ENCODE data around the gene MYRIP. TPM values are rescaled to one million over a fixed set of nuclear protein-coding genes. Genes with fewer than 3 reads are reported as not detected.

The MYRIP gene
- total RNA-seq, 4 donors from 2014 or later = 3.5 to 31.1 (median 12.1) TPM

DNA sequence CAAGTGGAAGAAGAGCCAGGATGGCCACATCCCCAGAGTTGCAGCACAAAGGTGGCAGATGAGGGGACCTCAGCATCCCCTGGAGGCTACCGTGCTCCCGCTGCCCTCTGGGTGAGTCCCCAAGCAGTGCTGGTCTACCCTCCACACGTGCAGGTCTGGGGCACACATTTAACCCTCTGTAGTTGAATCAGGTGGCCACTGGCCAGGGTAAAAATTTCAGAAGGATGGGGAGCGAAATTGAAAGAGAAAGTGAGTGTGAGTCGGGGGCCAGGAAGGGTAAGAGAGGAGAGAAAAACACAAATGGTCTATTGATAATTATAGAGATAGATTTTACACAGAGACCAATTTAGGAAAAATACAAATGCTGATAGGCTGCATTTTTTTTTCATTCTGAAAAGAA lies 360.6 kb downstream of the MYRIP start:
- intact Hi-C loops (cut with DNase I; ENCODE audit: low total_unique reads) = no loop called here
- TF ChIP-seq POLR2A (IDR thresholded peaks at IDR 0.05) = no peak
- TF ChIP-seq, protein P1, sequence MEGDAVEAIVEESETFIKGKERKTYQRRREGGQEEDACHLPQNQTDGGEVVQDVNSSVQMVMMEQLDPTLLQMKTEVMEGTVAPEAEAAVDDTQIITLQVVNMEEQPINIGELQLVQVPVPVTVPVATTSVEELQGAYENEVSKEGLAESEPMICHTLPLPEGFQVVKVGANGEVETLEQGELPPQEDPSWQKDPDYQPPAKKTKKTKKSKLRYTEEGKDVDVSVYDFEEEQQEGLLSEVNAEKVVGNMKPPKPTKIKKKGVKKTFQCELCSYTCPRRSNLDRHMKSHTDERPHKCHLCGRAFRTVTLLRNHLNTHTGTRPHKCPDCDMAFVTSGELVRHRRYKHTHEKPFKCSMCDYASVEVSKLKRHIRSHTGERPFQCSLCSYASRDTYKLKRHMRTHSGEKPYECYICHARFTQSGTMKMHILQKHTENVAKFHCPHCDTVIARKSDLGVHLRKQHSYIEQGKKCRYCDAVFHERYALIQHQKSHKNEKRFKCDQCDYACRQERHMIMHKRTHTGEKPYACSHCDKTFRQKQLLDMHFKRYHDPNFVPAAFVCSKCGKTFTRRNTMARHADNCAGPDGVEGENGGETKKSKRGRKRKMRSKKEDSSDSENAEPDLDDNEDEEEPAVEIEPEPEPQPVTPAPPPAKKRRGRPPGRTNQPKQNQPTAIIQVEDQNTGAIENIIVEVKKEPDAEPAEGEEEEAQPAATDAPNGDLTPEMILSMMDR (IDR thresholded peaks at IDR 0.05) = no peak
- Histone ChIP-seq H3K27ac (no peak overlapping the region), H3K4me1 (no peaks in the 10 kb centered on the region), H3K36me3 (no peaks in the 10 kb centered on the region), H3K4me3 (no peak overlapping the region), H3K9me3 (no peaks in the 10 kb centered on the region), H3K27me3 (no peaks in the 10 kb centered on the region)
- no peak for DNase-seq

DNA sequence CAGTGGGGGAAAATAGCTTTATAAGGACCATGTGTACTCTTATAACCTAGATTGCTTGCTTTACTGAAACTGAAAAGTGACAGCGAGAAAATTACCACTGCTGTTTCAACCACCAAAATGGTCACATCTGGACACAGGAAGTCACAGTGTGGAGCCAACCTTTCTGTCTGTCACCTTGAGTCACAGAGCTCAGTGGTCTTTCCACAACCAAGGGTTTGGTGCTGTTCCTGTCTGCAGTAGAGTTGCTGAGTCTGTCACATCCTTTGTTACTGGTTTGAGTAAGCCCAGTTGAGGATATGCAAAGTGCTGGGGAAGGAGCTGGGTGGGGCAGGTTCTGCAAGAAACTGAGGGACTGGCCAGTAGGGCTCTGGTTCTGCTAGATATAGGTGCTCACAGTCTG lies 361.0 kb downstream of the MYRIP start:
- Histone ChIP-seq H3K9me3 (no peaks in the 10 kb centered on the region), H3K4me3 (no peak overlapping the region), H3K27ac (no peak overlapping the region), H3K36me3 (no peaks in the 10 kb centered on the region), H3K27me3 (no peaks in the 10 kb centered on the region), H3K4me1 (no peaks in the 10 kb centered on the region)
- intact Hi-C loops (cut with DNase I; ENCODE audit: low total_unique reads) = no loop called here
- no peak for DNase-seq
- TF ChIP-seq, protein P1 (IDR thresholded peaks at IDR 0.05) = no peak
- no peak for TF ChIP-seq POLR2A (IDR thresholded peaks at IDR 0.05)

DNA sequence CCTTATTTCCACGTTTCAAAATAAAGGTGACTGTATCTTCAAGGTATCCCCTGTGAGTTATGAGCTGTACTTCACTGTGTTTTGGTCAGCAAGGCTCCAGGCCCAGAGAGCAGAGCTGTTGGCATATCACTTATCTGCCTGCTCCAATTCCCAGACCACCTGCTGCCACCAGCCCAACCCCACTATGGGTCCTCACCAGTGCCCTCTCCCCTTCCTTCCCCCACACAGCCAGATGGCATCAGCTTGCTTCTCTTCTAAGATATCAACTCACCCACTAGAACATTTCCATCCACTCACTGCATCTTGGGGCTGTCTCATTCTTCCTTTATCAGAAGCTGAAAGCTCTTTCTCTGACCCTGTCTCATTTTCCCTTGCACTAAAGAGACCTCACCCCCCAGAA lies 363.2 kb downstream of the MYRIP start:
- intact Hi-C loops (cut with DNase I; ENCODE audit: low total_unique reads) = no loop called here
- H3K27me3 ChIP-seq = no peaks in the 10 kb centered on the region
- no peak for DNase-seq
- H3K4me1 ChIP-seq = no peaks in the 10 kb centered on the region
- no peak overlapping the region for H3K4me3 ChIP-seq
- no peak overlapping the region for H3K27ac ChIP-seq
- no peaks in the 10 kb centered on the region for H3K36me3 ChIP-seq
- TF ChIP-seq, protein P1 (IDR thresholded peaks at IDR 0.05) = no peak
- no peak for TF ChIP-seq POLR2A (IDR thresholded peaks at IDR 0.05)
- no peaks in the 10 kb centered on the region for H3K9me3 ChIP-seq

DNA sequence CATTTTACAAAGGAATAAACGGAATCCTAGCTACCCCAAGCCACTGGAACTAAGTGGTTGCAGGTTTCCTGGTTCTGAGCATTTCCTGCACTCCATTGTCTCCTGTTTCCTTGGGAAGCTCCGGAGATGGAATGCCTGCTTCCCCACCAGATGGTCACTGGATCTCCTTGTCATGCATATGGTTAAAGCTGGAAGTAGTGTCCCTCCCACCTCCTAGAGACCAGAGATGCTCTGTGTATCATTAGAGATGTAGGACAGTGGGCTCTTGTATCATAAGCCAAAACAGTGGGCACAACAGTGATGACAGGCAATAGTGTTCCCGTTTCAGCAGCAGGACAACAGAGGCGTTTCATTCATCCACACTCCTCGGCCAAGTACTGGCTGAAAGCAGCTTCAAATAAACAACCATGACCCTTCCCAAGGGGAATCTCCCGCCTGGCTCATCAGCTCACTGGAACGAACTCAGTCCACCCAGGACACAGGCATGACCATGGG lies 363.9 kb downstream of the MYRIP start:
- Histone ChIP-seq H3K9me3 (no peaks in the 10 kb centered on the region), H3K27me3 (no peaks in the 10 kb centered on the region), H3K4me1 (no peaks in the 10 kb centered on the region), H3K4me3 (no peak overlapping the region), H3K36me3 (no peaks in the 10 kb centered on the region), H3K27ac (no peak overlapping the region)
- intact Hi-C loops (cut with DNase I; ENCODE audit: low total_unique reads) = no loop called here
- TF ChIP-seq, protein P1 (IDR thresholded peaks at IDR 0.05) = no peak
- no peak for TF ChIP-seq POLR2A (IDR thresholded peaks at IDR 0.05)
- no peak for DNase-seq

DNA sequence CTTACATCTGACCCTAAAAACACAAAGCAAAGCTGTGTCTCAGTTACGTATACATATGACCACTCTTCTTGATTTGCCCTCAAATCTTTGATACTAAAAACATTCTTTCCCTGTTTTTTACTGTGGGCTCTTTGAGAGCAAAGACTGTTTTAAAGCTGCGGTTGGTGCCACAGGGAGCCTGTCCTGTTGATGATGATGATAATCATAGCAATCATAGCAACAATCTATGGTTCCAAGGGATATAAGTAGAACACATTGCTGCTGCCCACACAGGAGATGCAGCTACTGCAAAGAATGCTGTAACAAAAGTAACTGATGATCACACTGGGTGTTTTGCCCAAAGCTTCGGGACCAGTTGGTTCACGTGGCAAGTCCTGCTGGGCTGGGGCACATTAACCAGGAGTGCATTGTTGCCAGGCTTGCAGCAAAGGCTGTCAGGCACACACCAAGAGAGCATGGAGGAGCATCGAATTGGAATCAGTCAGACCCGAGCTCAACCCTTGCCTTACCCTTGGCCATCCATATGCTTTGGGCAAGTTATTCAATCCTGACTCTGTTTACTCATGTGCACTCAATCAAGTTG lies 368.7 kb downstream of the MYRIP start:
- Histone ChIP-seq H3K4me3 (no peak overlapping the region), H3K9me3 (no peaks in the 10 kb centered on the region), H3K4me1 (no peaks in the 10 kb centered on the region), H3K27ac (no peak overlapping the region), H3K36me3 (no peaks in the 10 kb centered on the region), H3K27me3 (no peaks in the 10 kb centered on the region)
- no peak for DNase-seq
- TF ChIP-seq POLR2A (IDR thresholded peaks at IDR 0.05) = no peak
- TF ChIP-seq, protein P1 (IDR thresholded peaks at IDR 0.05) = no peak
- intact Hi-C loops (cut with DNase I; ENCODE audit: low total_unique reads) = no loop called here

All from uterus (tissue), 4 donors.